Measurements from ENCODE around the gene ATN1.

DNA sequence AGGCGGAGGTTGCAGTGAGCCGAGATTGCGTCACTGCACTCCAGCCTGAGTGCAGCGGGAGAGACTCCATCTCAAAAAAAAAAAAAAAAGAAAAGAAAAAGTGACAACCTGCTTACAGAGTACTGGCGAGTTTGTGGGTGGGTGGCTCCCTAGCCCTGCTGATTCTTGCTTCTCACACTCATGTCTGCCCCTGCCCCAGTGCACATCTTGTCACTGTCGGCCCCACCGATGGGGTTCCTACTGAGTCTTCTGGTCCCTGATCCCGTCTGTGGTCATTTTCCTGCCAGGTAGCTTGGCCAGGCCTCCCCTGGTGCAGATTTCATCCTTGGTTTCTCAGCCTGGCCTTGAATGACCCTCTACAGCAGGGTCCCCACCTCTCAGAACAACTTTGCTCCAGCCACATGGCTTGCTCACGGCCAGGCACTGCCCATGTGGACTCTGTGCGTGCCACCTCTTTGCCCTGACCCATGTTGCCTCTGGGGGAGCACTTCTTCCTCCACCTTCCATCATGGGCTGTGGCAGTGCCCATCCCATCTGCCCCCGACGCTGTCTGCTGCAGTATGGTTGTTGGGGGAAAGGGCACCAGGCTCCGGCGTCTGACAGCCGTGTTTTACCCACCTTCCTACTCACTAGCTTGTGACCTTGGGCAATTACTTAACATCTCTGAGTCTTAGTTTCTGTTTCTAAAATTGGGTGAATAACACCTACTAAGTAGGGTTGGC lies 21.3 kb downstream of the ATN1 start:
- TF ChIP-seq, protein P1, sequence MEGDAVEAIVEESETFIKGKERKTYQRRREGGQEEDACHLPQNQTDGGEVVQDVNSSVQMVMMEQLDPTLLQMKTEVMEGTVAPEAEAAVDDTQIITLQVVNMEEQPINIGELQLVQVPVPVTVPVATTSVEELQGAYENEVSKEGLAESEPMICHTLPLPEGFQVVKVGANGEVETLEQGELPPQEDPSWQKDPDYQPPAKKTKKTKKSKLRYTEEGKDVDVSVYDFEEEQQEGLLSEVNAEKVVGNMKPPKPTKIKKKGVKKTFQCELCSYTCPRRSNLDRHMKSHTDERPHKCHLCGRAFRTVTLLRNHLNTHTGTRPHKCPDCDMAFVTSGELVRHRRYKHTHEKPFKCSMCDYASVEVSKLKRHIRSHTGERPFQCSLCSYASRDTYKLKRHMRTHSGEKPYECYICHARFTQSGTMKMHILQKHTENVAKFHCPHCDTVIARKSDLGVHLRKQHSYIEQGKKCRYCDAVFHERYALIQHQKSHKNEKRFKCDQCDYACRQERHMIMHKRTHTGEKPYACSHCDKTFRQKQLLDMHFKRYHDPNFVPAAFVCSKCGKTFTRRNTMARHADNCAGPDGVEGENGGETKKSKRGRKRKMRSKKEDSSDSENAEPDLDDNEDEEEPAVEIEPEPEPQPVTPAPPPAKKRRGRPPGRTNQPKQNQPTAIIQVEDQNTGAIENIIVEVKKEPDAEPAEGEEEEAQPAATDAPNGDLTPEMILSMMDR (IDR thresholded peaks at IDR 0.05): no peak
- TF ChIP-seq POLR2A (IDR thresholded peaks at IDR 0.05): no peak
